Lung microvascular endothelial cell (primary cell): ENCODE measurements around the gene E2F2. TPM values are rescaled to one million over a fixed set of nuclear protein-coding genes. Genes with fewer than 3 reads are reported as not detected.

Source experiments
- DNase-seq, 2 donors: peaks; one replicate each; pipeline versions ENCODE4 v3.0.0 to v3.0.0-alpha.2; 2010; ENCODE audit warnings: low read depth in 2 of 2
- total RNA-seq: library from RNA; depleted of rRNA; stranded (reverse); fragments of >200 nt; gene quantifications from 2 replicates; pipeline ENCODE4 v1.2.1, GENCODE V29; 2014

E2F2 gene
- 0.40 and 0.87 TPM in 2 replicates for total RNA-seq

- peak; percentile 82 to 85 for DNase-seq
These were observed at the start of gene E2F2 for GRCh38 chr1:23530747-23531561. Gene E2F2 (minus strand): TSS chr1:23531233. CDS start chr1:23530793, 440 bp downstream.

GRCh38 chr1:23578997-23579363 lies 47.9 kb upstream of the E2F2 start:
- DNase-seq, result no peak

GRCh38 chr1:23578311-23578996 lies 47.4 kb upstream of the E2F2 start:
- DNase-seq, result peak in 1 of 2 donors; percentile 92

GRCh38 chr1:23577056-23578004 lies 46.3 kb upstream of the E2F2 start:
- DNase-seq, result peak in 1 of 2 donors; percentile 95

GRCh38 chr1:23576338-23577055 lies 45.5 kb upstream of the E2F2 start:
- peak in 1 of 2 donors; percentile 13 for DNase-seq

GRCh38 chr1:23575226-23575810 lies 44.3 kb upstream of the E2F2 start:
- DNase-seq, result no peak

GRCh38 chr1:23574265-23574754 lies 43.3 kb upstream of the E2F2 start:
- DNase-seq, result no peak

GRCh38 chr1:23573574-23574182 lies 42.6 kb upstream of the E2F2 start:
- no peak for DNase-seq

GRCh38 chr1:23571465-23571864 lies 40.4 kb upstream of the E2F2 start:
- peak in 1 of 2 donors; percentile 25 for DNase-seq

- no peak for DNase-seq
These were observed 39.1 kb upstream of the E2F2 start for GRCh38 chr1:23570001-23570691.

GRCh38 chr1:23568608-23569383 lies 37.8 kb upstream of the E2F2 start:
- no peak for DNase-seq

GRCh38 chr1:23567996-23568607 lies 37.1 kb upstream of the E2F2 start:
- no peak for DNase-seq

GRCh38 chr1:23567629-23567995 lies 36.6 kb upstream of the E2F2 start:
- DNase-seq, result no peak

GRCh38 chr1:23566304-23566703 lies 35.3 kb upstream of the E2F2 start:
- peak in 1 of 2 donors; percentile 21 for DNase-seq

GRCh38 chr1:23565776-23566175 lies 34.7 kb upstream of the E2F2 start:
- DNase-seq, result no peak

GRCh38 chr1:23564529-23565122 lies 33.6 kb upstream of the E2F2 start:
- DNase-seq, result no peak

- no peak for DNase-seq
These were observed 32.8 kb upstream of the E2F2 start for GRCh38 chr1:23563755-23564374.
